Panc1 (cell line): ENCODE measurements around the gene MAP3K4. TPM values are rescaled to one million over a fixed set of nuclear protein-coding genes. Genes with fewer than 3 reads are reported as not detected.

Experiments
- ATAC-seq: fragments of 200-7000 bp; cut with Tn5 transposase; 2 replicates; pipeline ENCODE4 v1.9.1; 2020; ENCODE audit warnings: mild to moderate bottlenecking, moderate library complexity
- BruUV-seq: library from RNA; stranded (reverse); fragments of 400-500 nt; replicated peaks from 2 replicates; lab custom pipeline; 2021; lab: Mats Ljungman, UMichigan
- CTCF ChIA-PET: fragments of 300-600 bp; sonication (Branson Sonifier 250); formaldehyde crosslinking; loops from one replicate; lab custom pipeline; 2022; ENCODE audit warnings: antibody characterized with exemption; lab: Charles Lee
- POLR2A ChIA-PET: fragments of 300-600 bp; sonication (Branson Sonifier 250); formaldehyde crosslinking; loops from one replicate; lab custom pipeline; 2022; ENCODE audit warnings: antibody characterized with exemption; lab: Charles Lee
- DNase-seq: peaks from one replicate; pipeline ENCODE4 v3.0.0-alpha.2; 2010; ENCODE audit warnings: low read depth, low spot score
- H3K27ac ChIP-seq: 2 replicates; pipeline ENCODE4 v1.5.1; 2011; ENCODE audit warnings: mild to moderate bottlenecking, low read length, inconsistent platforms
- H3K27me3 ChIP-seq: fragments of 200-500 bp; sonication (Bioruptor generic); 2 replicates; pipeline ENCODE4 v1.6.0; 2014; ENCODE audit warnings: low read length, inconsistent platforms; ENCODE audit not compliant: control insufficient read depth, insufficient read depth
- H3K36me3 ChIP-seq: fragments of 200-500 bp; sonication (Bioruptor generic); 2 replicates; pipeline ENCODE4 v1.5.1; 2014; ENCODE audit warnings: inconsistent platforms, mild to moderate bottlenecking, low read length, moderate library complexity; ENCODE audit not compliant: control insufficient read depth, insufficient read depth
- H3K4me1 ChIP-seq: 2 replicates; pipeline ENCODE4 v1.5.1; 2011; ENCODE audit warnings: inconsistent platforms, mild to moderate bottlenecking, low read length, moderate library complexity; ENCODE audit not compliant: control insufficient read depth, insufficient read depth
- H3K4me3 ChIP-seq, 2 experiments: 2 replicates each; pipeline ENCODE4 v1.5.1; 2011 to 2012; ENCODE audit warnings: low read depth in 2 of 2, low read length in 2 of 2, mild to moderate bottlenecking in 2 of 2, inconsistent platforms in 1 of 2, moderate library complexity in 1 of 2
- H3K9me3 ChIP-seq: fragments of 200-500 bp; sonication (Bioruptor generic); 2 replicates; pipeline ENCODE4 v1.5.1; 2014; ENCODE audit warnings: low read depth, mild to moderate bottlenecking, inconsistent platforms, low read length, moderate library complexity; ENCODE audit not compliant: control insufficient read depth, insufficient read depth
- POLR2AphosphoS5 ChIP-seq: IDR thresholded peaks from 2 replicates; pipeline ENCODE4 v1.6.1; 2012; ENCODE audit warnings: mild to moderate bottlenecking, low read depth, low read length, moderate library complexity
- SIN3A ChIP-seq: IDR thresholded peaks from 2 replicates; pipeline ENCODE4 v1.6.1; 2012; ENCODE audit warnings: low read depth, mild to moderate bottlenecking, low read length, moderate library complexity, borderline replicate concordance; ENCODE audit not compliant: insufficient read depth
- TCF7L2 ChIP-seq: IDR thresholded peaks from 2 replicates; pipeline ENCODE4 v1.6.1; 2011; ENCODE audit warnings: mild to moderate bottlenecking, low read depth, low read length, inconsistent platforms
- in situ Hi-C: cut with HindIII; loops from 2 replicates; pipeline ENCODE4 v1.10.0; 2016; ENCODE audit warnings: low sequenced_read_pairs, low pct_unique_long_range_greater_than_20kb
- intact Hi-C: fragments of 100-400 bp; cut with micrococcal nuclease; formaldehyde crosslinking; loops from one replicate; pipeline ENCODE4 v1.10.0; 2022; ENCODE audit not compliant: unreplicated experiment
- total RNA-seq: library from RNA; stranded (reverse); gene quantifications from one replicate; pipeline ENCODE4 v1.2.1, GENCODE V29; 2021; ENCODE audit not compliant: unreplicated experiment
- TF ChIP-seq, protein P1 (sequence below), 2 experiments: IDR thresholded peaks; 2 replicates each; pipeline ENCODE4 v1.6.1; 2011 to 2012; ENCODE audit warnings: low read depth in 2 of 2, control low read depth in 1 of 2, low read length in 1 of 2, mild to moderate bottlenecking in 1 of 2, moderate library complexity in 1 of 2; ENCODE audit not compliant: insufficient read depth in 1 of 2
- TF ChIP-seq, protein P2 (sequence below): fragments of 450-650 bp; IDR thresholded peaks from 2 replicates; pipeline ENCODE4 v1.5.1; 2017; ENCODE audit warnings: mild to moderate bottlenecking

MAP3K4 gene
- total RNA-seq, 1 experiment from 2014 or later: 49.3 TPM

DNA sequence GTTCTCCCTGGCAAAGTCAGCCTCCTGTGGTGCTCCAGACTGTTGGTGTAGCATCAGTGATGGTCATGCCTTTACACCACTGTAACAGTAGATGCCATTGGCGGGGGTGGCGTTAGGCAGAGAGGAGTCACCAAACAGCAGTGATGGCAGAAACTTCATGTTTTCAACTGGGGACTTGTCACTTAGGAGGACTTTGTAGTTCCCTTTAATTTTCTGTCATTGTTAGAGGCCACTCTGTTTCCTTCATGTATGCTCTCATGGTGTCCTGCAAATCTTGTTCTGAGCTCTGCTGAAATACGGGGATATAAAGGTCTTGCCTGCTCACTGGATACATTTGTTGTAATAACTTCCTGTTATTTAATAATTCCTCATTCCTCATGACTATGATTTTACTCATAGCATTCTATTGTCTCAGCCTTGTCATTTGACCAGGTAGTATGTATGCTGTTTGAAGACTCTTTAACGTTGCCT is 4.6 kb downstream of the MAP3K4 start:
- peak; percentile 59 for DNase-seq
- Histone ChIP-seq H3K4me1 (peaks cover 18% of the 10 kb centered on the region), H3K9me3 (no peaks in the 10 kb centered on the region), H3K27ac (peak overlapping the region; percentile 41; the same call in 1 of the 2 replicates), H3K36me3 (no peaks in the 10 kb centered on the region; the same call in none of the 2 replicates), H3K4me3 (no peak overlapping the region), H3K27me3 (no peaks in the 10 kb centered on the region)
- in situ Hi-C loops: no loop called here
- TF ChIP-seq TCF7L2 (no peak), POLR2AphosphoS5 (no peak)
- TF ChIP-seq, protein P1, sequence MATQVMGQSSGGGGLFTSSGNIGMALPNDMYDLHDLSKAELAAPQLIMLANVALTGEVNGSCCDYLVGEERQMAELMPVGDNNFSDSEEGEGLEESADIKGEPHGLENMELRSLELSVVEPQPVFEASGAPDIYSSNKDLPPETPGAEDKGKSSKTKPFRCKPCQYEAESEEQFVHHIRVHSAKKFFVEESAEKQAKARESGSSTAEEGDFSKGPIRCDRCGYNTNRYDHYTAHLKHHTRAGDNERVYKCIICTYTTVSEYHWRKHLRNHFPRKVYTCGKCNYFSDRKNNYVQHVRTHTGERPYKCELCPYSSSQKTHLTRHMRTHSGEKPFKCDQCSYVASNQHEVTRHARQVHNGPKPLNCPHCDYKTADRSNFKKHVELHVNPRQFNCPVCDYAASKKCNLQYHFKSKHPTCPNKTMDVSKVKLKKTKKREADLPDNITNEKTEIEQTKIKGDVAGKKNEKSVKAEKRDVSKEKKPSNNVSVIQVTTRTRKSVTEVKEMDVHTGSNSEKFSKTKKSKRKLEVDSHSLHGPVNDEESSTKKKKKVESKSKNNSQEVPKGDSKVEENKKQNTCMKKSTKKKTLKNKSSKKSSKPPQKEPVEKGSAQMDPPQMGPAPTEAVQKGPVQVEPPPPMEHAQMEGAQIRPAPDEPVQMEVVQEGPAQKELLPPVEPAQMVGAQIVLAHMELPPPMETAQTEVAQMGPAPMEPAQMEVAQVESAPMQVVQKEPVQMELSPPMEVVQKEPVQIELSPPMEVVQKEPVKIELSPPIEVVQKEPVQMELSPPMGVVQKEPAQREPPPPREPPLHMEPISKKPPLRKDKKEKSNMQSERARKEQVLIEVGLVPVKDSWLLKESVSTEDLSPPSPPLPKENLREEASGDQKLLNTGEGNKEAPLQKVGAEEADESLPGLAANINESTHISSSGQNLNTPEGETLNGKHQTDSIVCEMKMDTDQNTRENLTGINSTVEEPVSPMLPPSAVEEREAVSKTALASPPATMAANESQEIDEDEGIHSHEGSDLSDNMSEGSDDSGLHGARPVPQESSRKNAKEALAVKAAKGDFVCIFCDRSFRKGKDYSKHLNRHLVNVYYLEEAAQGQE (IDR thresholded peaks at IDR 0.05; ENCODE audit: insufficient read depth in 1 of 2, low read depth in 2 of 2, low read length in 1 of 2): no peak
- TF ChIP-seq, protein P2, sequence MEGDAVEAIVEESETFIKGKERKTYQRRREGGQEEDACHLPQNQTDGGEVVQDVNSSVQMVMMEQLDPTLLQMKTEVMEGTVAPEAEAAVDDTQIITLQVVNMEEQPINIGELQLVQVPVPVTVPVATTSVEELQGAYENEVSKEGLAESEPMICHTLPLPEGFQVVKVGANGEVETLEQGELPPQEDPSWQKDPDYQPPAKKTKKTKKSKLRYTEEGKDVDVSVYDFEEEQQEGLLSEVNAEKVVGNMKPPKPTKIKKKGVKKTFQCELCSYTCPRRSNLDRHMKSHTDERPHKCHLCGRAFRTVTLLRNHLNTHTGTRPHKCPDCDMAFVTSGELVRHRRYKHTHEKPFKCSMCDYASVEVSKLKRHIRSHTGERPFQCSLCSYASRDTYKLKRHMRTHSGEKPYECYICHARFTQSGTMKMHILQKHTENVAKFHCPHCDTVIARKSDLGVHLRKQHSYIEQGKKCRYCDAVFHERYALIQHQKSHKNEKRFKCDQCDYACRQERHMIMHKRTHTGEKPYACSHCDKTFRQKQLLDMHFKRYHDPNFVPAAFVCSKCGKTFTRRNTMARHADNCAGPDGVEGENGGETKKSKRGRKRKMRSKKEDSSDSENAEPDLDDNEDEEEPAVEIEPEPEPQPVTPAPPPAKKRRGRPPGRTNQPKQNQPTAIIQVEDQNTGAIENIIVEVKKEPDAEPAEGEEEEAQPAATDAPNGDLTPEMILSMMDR: no peak
- ChIA-PET POLR2A (no interaction called here), CTCF (no interaction called here)
- intact Hi-C loops: no loop called here
- BruUV-seq: no TSS peak
- no peak for ATAC-seq

DNA sequence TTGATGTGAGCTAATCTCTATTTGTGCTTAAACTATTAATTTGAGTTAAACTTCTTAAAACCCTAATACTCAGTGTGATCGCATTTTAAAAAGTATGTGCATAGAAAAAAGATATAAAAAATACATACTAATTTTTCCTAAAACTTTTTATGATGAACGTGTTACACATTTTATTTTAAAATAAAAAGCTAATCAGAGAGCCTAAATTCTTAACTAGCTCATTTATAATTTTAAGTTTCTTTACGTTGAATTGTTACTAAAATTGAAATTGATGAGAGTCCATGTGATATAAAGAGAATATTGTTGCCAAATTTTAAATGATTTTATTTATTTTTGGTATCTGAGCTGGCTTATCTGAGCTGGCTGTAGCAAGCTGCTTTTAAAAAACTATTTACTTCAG is 6.6 kb downstream of the MAP3K4 start:
- Histone ChIP-seq H3K4me3 (no peak overlapping the region), H3K27me3 (no peaks in the 10 kb centered on the region), H3K4me1 (peaks cover 20% of the 10 kb centered on the region), H3K27ac (no peak overlapping the region), H3K36me3 (no peaks in the 10 kb centered on the region; the same call in 1 of the 2 replicates), H3K9me3 (no peaks in the 10 kb centered on the region)
- DNase-seq (no peak), ATAC-seq (no peak)
- ChIA-PET CTCF (no interaction called here), POLR2A (interaction anchor here (0.6 kb wide), 1 partner anchor 22 kb away, joined by 3 read pairs; no protein-coding TSS in a partner anchor)
- BruUV-seq: no TSS peak
- in situ Hi-C loops (no loop called here), intact Hi-C loops (no loop called here)
- TF ChIP-seq, protein P2: no peak
- no peak for TF ChIP-seq SIN3A
- TF ChIP-seq TCF7L2: no peak
- TF ChIP-seq, protein P1 (IDR thresholded peaks at IDR 0.05; ENCODE audit: insufficient read depth in 1 of 2, low read depth in 2 of 2, low read length in 1 of 2): no peak
- no peak for TF ChIP-seq POLR2AphosphoS5
